ENCODE data around the gene CRYBG3.

Gene CRYBG3

DNA sequence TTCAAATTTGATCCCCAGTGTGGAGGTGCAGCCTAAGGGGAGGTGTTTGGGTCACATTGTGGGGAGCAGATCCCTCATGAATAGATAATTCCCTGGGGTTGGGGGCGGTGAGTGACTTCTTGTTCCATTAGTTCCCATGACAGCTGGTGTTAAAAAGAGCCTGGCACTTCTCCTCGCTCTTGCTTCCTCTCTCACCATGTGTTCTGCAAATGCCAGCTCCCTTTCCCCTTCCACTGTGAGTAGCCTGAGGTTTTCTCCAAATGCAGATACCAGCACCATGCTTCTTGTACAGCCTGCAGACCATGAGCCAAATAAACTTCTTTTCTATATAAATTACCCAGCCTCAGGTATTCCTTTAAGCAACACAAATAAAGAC lies 127.3 kb downstream of the CRYBG3 start:
- DNase-seq = no peak

GRCh38 chr3:97949743-97950142 lies 127.9 kb downstream of the CRYBG3 start:
- no peak for DNase-seq

GRCh38 chr3:97950360-97950759 lies 128.5 kb downstream of the CRYBG3 start:
- no peak for DNase-seq

- DNase-seq = no peak
Observed at GRCh38 chr3:97952280-97952679, 130.5 kb downstream of the CRYBG3 start.

DNA sequence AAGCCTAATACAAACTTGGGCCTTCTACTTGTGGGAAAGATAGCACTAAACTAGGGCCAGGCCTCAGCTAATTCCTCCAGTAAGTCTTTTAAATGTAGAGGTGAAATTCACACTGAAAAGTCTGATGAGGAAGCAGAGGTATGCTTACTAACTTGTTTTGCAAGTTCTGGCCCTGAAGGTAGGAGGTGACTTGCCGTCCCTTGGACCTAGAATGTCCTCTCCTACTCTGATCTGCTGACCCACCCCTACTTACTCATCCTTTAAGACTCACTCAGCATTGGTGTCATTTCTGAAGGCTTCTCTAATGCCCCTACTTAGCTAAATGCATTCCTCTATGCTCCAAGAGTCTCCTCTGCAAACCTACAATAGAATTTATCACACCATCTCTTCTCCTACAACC lies 131.1 kb downstream of the CRYBG3 start:
- no peak for DNase-seq

- no peak for DNase-seq
Observed at GRCh38 chr3:97954228-97954827, 132.5 kb downstream of the CRYBG3 start.

GRCh38 chr3:97956051-97956450 lies 134.2 kb downstream of the CRYBG3 start:
- DNase-seq = no peak

- no peak for DNase-seq
Observed at GRCh38 chr3:97957617-97958311, 136.0 kb downstream of the CRYBG3 start.

- no peak for DNase-seq
Observed at GRCh38 chr3:97958396-97958795, 136.6 kb downstream of the CRYBG3 start.

- no peak for DNase-seq
Observed at GRCh38 chr3:97958796-97959195, 137.0 kb downstream of the CRYBG3 start.

DNA sequence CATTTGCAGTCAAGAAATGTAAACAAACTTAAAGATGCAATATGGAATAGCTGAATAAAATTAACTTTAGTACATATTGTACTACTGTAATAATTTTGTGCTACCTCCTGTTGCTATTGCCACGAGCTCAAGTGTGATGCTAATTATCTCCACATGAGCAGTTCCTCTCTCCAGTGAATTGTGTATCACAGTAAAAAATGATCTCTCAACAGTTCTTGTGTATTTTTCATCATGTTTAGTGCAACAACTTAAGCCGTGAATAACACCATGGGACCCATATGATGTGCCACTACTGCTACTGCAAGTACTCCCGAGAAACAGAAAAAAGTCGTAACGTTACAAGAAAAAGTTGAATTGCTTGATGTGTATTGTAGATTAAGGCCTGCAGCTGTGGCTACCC lies 138.1 kb downstream of the CRYBG3 start:
- no peak for DNase-seq

- no peak for DNase-seq
Observed at GRCh38 chr3:97960551-97960950, 138.7 kb downstream of the CRYBG3 start.

DNA sequence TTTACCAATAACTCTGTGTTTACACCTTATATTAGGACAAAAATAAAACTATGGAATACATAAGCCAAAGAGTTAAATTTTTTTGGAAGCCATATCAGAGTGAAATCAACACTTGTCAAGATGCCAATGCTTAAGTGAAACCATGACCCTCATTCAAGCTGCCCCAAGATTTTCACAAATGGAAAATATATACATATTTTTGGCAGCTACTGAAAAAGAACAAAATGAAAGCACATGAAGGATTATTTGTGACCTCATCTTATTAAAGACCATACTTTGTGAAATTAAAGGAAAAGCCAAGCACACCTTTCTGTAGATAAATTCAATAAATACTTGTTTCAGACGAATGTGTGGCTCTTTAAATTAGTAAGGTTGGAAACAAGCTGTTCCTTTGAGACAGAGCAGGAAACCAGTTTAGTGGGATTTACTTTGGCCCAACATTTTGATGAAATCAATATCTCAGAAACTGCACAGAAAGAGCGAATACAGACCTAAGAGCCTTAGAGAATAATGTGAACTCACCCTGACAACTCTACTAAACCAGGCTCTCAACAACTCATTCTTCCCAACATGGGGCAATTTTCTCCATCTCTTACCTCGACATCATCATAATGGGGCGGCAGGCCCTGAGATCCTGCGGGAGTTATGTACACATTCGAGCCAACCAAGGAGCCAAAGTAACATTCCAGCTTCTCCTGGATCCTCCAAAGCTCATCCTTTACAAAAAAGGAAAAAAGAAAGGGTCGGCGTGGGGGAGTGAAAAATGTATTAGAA lies 139.4 kb downstream of the CRYBG3 start:
- DNase-seq = no peak

- no peak for DNase-seq
Observed at GRCh38 chr3:97967966-97968365, 146.2 kb downstream of the CRYBG3 start.

DNA sequence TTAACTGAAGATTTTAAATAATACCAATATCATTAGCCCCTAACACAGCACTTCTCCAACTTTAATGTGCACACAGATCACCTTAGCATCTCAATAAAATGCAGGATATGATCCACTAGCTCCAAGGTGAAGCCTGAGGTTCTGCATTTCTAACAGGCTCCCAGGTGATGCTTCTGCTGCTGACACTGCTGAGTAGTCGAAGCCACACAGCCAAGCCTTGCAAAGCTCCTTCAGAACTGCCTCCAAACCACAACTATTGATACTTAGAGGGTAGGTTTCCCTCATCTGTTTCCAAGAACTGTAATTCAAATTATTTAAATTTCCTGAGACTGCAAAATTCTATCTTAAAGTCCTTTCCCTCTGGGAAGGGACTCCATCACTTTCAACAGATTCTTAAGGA lies 146.6 kb downstream of the CRYBG3 start:
- DNase-seq = no peak

DNA sequence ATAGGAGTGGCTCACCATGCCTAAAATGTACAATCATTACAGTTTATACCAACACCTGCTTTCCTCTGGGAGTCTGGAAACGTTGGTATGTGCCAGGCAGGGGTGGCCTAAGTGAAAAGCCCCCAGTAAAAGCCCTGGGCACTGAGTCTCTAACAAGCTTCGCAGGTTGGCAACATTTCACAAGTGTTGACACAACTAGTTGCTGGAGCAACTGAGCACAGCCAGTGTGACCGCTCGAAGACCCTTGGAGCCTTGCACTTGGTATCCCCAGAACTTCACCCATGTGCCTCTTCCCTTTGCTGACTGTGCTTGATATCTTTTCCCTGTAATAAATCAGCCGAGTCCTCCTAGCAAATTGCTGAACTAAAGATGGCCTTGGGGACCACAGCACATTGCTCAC lies 147.7 kb downstream of the CRYBG3 start:
- DNase-seq = no peak

- DNase-seq = no peak
Observed at GRCh38 chr3:97970156-97970555, 148.3 kb downstream of the CRYBG3 start.

DNA sequence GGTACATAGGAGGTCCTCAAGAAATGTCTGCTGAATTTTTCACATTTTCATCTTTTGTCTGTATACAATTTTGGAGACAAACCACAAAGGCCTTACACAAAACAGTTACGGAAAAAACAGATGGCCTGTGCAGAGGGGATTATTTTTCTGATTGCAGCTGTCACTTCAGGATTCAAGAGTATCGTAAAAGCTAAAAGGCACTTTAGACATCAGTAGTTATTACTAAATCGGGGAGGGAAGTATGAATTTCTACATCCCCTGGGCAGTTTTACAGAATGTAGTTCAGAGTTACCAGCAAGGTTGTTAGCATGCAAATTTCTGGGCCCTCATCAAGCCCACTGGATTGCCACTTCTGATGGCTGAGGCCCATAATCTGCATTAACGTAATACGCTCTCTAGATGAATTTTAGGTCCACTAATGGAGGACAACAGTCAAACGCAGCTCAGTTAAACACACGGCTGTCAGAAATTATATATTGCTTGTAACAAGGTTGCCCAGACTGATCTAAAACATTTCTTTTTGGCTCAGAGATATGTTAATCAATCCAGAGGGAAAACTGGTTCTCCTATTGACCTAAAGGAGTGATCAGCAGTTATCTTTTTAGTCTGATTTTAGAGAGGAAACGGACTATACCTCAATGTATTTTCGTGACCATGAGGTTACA lies 149.3 kb downstream of the CRYBG3 start:
- DNase-seq = no peak

GRCh38 chr3:97971679-97972567 lies 150.1 kb downstream of the CRYBG3 start, which contains the start of gene RIOX2:
TSS of gene RIOX2 (minus strand) at chr3:97972431. CDS start at chr3:97967593, 4,838 bp downstream.
- DNase-seq = peak; percentile 47

DNA sequence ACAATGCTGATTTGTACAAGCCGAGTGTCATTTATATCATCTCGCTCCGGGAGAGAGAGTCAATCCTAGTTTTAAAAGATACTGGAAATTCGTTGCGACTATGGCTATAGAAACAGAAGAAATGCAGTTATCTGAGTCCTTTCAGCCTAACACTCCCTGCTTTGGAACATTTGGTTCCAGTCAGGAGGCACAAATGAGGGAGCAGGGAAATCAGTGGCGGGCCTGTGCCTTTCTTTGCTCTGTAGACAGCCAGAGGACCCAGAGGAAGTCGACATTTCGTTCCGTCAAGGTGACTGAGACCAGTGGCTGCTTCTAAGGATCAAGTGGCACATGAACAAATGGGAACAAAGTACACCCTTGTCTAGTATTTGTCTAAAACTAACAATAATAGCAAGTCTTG lies 151.2 kb downstream of the CRYBG3 start:
- no peak for DNase-seq

- DNase-seq = no peak
Observed at GRCh38 chr3:97974996-97975395, 153.2 kb downstream of the CRYBG3 start.

GRCh38 chr3:97975466-97975865 lies 153.7 kb downstream of the CRYBG3 start:
- DNase-seq = no peak

Measured in effector CD8-positive, alpha-beta T cell (primary cell).